ENCODE data around the gene CPNE5.

CPNE5 gene

DNA sequence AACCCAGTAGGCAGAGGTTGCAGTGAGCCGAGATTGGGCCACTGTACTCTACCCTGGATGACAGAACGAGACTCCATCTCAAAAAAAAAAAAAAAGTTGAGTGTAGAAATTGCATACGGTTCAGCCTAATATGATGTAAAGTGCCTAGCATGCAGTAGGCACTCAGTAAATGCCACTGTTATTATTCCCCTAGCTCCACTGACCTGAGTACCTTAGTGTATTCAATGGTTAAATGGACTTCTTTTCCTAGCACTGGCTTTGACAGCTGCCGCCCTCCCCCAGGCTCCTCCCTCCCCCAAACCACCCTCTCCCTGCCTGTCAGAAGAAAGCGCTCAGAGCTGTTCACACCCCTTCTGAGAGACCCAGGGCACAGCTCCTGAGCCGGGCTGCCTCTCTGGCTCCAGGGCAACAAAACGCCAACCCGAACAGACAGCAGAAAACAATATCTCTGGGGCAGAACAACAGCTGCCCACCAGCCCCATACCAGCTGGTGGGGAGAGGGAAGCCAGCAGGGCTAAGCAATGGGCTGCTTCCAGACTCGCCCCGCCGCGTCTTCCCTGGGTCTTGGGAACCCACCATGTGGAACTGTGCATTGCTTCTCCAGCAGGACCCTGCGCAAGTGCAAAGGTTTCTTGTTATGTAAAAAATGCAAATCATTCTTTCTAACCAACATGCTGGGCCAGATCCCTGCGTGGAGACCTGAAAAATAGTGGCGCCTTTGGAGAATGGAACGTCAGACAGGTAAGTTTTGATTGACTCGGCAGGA, 4.5 kb downstream of the CPNE5 start:
- DNase-seq (ENCODE audit: low spot score): no peak

DNA sequence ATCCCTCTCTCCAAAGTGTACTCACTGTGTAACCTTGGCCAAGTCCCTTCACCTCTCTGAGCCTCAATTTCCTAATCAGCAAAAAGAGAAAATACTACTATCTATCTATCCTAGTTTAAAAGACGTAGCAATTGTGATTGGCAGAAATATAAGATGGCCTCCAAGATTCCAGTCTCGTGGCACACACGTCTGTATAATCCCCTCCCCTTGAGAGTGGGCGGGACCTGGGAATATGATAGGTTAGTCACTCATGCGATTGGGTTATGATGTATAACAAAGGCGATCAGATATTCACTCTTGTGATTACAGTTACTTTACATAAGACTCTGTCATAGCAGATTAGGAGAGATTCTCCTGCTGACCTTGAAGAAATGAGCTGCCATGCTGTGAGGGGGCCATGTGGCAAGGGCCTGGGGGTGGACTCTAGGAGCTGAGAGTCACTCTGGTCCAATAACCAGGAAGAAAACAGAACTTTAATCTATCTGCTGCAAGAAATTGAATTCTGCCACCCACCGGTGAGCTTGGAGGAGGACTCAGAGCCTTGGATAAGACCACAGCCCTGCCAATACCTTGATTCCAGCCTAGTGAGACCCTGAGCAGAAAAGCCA, 6.0 kb downstream of the CPNE5 start:
- no peak for DNase-seq (ENCODE audit: low spot score)

DNA sequence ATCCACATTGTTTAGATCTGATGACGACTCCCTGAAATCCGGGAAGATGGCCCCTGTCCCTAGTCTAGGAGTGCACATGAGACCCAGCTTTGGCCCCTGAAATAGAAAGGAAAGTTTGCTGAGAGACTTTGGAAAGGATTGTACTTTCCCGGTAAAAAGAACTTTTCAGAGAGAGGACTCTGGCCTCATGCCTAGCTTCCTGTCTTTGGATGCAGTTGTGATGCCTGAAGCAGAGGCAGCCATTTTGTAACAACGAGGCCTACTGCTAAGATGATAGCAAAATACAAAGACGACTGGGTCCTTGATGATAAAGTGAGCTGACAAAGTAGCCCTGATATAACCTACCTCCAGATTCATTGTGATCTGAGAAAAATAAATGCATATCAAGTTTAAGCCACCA, 6.9 kb downstream of the CPNE5 start:
- no peak for DNase-seq (ENCODE audit: low spot score)

DNA sequence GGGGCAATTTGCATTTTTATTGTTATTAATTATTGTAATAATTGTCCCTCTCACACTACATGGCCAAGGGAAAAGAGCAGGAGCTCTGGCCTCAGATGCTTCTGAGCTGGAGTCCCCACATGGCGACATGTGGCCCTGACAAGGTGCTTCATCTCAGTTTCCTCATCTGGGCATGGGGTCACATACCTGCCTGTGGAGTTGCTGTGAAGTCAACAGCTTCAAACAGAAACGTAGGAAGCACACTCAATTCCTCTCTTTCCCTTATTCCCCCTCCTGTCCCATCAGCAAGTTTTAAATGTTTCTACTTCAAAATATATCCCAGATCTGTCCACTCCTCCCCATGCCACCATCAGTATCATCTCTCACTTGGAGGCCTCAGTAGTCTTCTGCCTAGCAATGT, 8.7 kb downstream of the CPNE5 start:
- no peak for DNase-seq (ENCODE audit: low spot score)

DNA sequence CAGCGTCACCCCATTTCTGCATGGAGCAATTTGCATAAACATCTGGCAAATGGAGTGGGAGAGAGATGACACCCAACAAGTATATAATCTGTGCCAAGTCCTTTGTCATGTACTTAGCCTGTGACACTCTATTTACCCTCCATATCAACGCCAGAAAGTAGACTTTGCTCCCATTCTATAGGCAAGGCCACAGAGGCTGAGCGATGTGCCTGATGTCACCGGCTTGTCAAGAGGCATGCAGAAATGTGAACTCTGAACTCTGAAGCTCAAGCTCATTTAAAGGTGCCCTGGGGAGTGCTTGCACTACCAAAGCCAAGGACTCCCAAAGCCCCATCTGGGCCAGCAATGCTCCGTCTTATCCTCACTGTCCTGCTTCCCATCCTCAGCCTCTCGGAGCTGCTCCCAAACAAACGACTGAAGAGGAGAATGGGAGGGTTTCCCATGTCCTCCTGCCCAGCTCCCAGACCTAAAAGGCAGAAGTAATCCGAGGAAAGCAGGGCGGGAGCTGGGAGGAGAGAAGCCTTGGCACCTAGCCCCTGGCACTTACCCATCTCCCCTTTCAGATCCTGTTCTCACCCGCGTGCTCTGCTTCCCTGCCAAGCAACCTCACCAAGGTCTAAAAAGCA, 9.2 kb downstream of the CPNE5 start:
- DNase-seq (ENCODE audit: low spot score): peak; percentile 39

DNA sequence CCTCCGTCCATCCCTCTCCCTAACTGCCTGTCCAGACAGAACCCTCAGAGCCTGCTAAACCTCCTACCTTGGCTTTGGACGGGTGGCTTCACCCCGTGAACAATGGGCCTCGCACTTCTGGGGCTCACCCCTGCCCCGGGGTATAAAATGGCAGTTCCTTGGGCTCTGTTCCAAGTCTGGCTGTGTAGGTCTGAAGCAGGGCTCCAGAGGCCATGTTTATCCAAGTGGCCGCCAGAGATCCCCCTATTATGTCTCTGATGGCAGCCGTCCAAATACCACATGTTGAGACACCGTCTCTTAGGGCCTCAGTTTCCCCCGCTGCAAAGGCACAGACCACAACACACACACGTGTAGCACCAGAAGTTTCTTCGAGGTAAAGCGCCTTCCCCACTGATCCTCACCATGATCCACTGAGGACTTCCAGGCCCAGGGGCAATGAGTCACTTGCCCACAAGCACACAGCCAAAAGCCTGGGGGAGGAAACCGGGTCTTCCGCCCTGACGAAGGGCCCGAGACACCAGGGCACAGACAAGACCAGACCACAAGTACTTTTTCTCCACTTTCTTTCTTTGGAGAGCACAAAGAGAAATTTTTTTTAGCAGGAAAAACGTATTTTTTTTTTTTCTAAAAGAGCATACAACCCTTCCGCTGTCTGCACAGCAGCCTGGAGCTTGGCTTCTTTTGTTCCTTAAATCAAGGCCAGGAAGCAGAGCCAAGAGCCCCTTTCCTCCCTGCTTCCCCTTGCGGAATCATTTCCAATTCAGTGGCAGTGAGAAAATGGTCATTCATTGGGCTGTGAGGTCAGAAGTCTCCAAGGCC, 11.8 kb downstream of the CPNE5 start:
- peak; percentile 40 for DNase-seq (ENCODE audit: low spot score)

DNA sequence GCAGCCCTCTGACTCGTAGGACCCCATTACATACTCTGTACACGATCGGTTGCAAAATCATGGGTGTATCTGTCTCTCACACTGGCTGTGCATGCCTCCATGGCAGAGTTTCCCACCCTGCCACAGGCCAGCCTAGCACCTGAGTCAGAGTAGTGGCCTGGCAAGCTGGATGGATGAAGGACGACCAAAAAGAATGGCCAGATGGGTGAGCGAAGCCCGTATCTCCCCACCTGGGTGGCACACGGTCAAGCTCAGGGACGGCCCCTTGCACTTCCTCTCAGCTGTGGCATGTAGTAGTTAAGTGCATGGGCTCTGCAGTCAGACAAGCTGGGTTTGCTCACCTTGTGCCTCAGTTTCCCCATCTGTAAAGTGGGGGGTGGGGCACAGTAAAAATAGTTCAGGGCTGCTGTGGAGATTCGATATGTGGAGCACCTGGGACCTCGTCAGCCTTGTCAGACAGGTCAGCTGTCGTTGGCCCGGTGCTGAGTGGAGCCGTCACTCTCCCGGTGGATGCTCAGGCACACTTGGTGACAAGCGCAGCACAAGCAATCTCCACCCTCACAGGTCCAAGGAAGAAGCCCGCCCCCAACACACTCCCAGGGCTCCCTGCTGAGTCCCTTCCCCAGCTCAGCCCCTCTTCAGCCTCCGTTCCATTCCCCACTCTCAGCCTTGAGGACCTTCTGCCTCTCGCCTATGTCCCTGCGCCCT, 12.6 kb downstream of the CPNE5 start:
- no peak for DNase-seq (ENCODE audit: low spot score)

DNA sequence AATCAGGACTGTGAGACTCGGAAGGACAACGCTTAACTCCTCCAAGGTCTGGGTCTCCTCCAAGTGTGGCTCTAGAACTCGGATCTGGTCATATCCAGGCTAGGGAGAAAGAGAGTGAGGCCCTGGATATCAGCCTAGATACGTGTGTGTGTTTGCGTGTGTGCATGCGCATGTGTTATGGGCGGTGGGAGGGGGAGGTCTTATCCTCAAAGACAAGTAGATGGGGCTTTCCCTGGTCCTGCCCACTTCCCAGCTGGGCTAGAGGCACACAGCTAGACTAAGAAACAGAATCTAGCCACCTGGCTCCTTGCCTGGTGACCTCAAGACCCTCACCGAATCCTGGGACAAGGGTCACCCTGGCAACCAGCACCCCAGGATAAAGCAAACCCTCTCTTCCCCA, 13.2 kb downstream of the CPNE5 start:
- DNase-seq (ENCODE audit: low spot score): no peak

DNA sequence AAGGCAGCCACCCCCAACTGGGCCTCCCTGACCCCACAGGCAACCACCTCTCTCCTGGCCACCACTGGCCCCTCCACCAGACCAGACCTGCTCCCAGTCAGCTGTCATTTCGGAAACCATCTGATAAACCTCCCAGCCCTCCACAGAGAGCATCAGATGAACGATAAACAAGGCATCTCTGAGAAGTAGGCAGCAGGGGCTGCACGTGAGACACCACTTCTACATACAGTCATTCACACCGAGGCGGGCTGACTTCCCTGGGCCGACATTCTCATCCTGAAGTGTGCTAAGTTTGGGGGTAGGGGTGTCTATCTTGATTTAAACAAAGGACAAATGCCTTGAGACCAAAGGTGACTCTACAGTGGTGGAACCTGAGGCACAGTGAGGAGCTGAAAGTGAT, 13.8 kb downstream of the CPNE5 start:
- no peak for DNase-seq (ENCODE audit: low spot score)

DNA sequence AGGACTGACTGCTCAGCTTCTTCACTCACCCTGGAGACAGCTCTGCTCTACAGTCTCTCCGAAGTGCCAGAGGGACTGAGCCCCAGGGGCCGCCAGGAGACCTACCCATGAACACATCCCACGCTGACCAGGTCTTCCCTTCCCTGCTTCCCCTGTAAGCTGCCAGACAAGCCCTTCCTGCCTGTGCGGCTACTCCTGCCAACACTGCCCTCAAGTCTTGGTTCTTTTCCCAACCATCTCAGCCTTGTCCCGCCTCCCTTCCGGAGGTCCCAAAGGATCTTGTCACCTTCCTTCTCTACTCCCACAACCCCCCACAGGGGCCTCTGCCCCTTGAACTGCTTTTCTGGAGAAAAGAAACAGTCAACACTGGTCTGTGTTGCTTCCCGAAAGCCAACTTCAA, 15.0 kb downstream of the CPNE5 start:
- no peak for DNase-seq (ENCODE audit: low spot score)

DNA sequence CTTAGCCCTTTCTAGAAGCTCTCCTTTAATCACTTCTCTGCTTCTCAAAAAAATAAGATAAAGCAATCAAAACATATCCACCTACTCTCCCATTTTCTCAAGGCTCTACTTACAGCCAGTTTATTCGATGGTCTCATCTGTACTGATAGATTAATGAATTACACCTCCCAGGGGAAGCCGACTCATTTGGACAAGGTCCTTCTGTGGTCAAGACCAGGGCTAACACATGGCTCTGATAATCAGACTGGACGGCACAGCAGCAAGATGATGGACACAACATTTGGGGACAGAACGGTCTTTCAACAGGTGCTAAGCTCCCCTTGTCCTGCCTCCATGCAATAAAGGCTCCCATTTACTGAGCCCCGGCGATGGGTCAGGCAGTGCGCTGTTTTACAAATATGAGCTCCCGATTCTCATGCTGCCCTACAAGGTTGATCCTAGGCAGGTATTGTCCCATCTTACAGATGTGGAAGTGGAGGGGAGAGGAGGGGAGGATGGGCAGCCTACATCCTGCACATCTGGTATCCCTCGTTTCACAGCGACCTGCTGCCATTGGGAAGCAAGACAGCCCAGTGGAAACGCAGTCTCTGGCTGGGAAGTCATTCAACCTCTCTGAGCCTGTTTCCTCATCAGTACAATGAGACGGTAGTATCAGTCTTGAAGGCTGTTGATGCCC, 15.7 kb downstream of the CPNE5 start:
- no peak for DNase-seq (ENCODE audit: low spot score)

DNA sequence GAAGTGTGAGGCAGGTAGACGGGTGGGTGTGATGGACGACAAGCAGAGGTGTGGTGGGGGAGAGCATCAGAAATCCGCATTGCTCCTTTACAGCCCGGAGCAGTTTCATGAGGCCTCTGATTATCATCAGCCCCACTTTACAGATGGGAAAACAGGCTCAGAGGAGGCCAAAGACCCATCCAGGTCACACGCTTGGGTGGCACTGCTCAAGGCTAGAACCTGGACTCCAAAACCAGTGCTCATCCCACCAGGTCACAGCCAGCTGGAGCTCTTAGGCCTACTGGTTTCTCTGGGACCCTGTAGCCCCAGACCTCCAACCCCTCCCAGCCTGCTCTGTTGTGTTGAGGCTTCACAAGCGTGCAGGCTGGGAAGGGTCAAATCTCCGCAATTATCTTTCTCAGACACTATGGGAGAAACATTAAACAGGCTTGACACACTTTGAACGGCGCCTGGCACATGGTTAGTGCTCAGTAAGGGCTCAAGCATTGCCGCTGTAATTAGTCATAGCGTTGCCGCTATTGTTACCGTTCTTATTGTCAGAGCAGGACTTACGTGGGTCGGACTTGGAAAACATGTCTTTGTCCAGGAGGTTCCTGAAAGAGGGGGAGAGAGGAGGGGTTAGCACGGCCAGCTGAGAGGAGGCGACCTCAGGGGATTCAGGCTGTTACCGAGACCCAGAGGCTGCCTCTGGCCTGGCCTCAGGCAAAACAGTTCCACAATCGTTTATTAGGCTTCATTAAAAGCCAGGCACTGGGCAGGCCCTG, 16.6 kb downstream of the CPNE5 start:
- DNase-seq (ENCODE audit: low spot score): no peak

DNA sequence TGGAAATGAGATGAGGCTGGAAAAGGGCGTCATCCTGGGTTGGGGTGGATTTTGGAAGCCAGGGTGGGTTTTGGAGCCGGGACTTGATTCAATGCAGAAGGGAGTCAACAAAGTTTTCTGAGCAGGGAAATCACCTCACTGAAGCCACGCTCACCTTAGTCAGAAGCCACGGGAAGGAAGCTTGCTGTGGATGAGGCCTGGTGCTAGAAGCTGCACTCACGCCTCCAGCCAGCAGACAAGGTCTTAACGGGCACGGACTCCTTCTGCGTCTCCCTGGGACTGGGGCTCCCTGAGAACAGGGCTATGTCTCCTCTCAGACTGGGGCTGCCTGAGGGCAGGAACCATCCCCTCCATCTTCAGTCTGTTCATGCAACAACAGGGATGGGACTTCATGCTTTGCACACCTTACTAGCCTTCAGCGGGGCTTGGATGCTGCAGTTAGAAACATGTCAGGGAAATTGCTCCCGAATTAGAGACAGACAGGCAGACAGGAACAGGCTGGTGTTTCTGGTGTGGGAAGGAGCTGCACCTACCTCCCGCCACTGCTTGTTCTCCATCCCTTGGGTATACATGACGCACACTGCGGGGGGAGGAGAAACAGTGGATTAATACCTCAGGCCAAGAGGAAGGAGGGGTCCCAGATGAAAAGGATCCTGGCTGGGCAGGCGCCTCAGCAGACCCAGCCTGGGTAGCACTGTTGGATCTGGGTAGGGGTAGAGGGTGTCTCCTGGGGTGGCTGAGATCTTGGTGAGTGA, 17.5 kb downstream of the CPNE5 start:
- DNase-seq (ENCODE audit: low spot score): no peak

DNA sequence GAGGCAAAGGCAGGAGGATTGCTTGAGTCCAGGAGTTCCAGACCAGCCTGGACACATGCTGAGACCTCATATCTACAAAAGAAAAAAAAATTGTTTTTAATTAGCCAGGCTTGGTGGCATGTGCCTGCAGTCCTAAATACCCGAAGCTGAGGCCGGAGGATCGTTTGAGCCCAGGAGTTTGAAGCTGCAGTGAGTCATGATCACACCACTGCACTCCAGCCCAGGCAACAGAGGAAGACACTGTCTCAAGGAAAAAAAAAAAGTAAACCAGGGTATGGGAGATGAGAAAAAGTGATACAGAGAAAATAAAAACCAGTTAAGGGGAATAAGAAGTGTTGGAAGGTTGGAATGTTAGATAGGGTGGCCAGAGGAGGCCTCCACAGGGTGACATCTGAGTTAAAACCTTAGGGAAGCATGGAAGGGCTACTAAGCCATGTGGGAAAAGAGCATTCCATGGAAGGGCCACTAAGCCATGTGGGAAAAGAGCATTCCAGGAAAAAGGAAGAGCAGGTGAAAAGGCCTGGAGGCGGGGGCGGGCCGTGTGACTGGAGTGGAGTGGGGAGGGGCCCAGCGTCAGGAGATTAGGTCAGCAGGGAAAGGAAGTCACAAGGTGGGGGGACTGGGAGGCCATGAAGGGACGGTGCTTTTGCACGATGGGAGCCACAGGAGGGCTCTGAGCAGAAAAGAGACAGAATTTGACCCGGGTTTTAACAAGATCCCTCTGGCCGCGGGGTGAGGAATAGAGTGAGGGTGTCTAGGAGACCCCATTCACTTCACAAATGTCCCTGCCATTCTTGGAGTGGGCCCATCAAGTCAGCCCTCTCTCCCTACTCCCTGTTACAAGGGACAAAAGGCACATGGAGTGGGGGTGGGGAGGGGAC, 18.3 kb downstream of the CPNE5 start:
- no peak for DNase-seq (ENCODE audit: low spot score)

DNA sequence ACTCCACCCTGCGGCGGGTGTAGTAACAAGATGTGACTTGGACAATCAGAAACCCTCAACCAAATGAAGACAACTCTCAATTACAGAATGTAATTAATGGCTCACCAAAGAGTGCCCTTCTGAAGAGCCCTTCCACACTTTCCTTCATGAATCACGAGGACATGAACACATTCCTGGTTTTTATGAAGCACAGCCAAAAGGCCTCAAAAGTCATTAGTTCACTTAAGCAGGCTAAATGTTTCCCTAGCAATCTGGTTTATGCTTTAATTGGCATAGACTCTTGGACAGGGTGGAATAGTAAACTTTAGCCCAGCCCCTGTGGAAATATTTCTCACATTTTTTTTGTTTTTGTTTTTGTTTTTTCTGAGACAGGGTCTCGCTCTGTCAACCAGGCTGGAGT, 20.5 kb downstream of the CPNE5 start:
- DNase-seq (ENCODE audit: low spot score): no peak

DNA sequence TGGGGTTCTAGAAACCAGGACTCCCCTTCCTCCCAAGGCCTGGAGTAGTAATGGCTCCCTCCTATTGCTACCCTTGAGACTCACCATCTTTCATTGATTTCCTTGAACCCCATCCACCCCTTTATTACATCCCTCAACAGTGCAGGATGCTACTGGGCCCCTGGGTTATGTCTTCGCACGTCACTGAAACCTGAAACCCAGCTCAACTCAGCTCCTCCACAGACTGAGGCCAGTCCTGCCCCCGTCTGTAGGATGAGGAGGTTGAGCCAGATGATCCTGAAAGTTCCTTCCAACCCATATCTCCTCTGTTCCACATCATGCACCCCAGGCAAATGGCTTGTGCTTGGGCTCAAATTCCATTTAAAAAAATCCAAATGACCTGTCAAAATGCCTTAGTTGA, 21.4 kb downstream of the CPNE5 start:
- no peak for DNase-seq (ENCODE audit: low spot score)

DNA sequence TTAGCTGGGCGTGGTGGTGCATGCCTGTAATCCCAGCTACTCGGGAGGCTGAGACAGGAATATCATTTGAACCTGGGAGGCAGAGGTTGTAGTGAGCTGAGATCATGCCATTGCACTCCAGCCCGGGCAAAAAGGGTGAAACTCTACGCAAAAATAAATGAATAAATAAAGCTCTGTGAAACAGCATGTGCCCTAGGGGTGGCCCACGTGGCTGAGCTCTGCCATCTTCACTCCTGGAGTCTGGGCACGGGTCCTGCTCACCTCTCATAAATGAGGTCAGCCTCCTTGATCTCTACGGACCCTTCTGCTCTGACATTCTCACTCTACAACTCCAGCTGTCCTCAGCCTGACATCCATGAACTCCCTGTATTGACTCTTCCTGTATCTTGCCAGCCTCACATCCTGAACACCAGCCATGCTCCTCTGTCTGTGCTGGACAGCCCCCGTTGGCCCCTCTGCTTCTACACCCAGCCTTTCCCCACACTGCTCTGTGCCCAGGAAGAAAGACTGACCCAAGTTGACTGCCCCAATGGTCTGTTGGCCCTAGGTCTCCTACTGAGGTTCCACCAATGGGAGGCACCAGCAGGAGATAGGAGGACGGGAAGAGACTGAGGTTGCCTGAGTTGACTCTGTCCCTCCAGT, 21.9 kb downstream of the CPNE5 start:
- no peak for DNase-seq (ENCODE audit: low spot score)

DNA sequence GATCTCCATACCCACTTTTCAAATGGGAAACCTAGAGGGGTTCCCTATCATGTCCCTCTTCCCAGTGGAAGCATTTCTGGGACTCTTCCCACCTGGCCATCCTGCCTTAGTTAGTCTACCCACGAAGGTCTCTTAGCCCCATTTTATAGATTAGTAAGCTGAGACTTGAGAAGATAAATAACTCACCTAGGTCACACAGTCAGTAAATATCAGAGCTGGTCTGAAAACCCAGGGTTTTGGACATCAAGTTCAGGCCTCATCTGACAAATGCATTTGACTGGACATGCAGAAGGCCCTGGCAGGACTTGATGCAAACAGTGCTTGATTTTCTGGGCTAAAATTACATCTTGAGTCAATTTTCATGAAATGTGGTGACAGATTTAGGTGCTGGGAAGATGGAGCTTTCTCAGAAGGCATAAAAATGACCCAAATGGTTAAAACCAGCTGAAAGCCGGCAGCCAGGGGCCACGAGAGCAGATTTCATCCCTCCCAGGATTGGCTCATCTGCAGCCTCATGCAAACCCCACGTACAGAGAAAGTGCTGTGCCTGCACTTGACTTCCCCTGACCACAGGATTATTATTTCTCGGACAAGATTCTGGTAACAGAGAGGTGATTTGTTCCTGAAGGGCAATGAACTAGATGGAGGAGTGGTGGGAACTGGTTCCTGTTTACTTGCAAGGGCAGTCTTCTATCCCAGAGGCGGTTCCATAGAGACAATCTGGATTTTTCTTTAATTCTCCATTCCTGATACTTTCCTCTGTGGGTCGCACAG, 23.1 kb downstream of the CPNE5 start:
- no peak for DNase-seq (ENCODE audit: low spot score)

Data from AG08396 (cell line).